ENCODE data around the gene FRS3.

- TF ChIP-seq, protein P1, sequence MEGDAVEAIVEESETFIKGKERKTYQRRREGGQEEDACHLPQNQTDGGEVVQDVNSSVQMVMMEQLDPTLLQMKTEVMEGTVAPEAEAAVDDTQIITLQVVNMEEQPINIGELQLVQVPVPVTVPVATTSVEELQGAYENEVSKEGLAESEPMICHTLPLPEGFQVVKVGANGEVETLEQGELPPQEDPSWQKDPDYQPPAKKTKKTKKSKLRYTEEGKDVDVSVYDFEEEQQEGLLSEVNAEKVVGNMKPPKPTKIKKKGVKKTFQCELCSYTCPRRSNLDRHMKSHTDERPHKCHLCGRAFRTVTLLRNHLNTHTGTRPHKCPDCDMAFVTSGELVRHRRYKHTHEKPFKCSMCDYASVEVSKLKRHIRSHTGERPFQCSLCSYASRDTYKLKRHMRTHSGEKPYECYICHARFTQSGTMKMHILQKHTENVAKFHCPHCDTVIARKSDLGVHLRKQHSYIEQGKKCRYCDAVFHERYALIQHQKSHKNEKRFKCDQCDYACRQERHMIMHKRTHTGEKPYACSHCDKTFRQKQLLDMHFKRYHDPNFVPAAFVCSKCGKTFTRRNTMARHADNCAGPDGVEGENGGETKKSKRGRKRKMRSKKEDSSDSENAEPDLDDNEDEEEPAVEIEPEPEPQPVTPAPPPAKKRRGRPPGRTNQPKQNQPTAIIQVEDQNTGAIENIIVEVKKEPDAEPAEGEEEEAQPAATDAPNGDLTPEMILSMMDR (IDR thresholded peaks at IDR 0.05; ENCODE audit: insufficient read depth, low read depth, low read length): no peak
- TF ChIP-seq EZH2 (IDR thresholded peaks at IDR 0.05; ENCODE audit: insufficient read depth, low read length): no peak
Measured at GRCh38 chr6:41748542-41748941, 31.2 kb downstream of the FRS3 start.
